ENCODE measurements around the gene CASZ1.

DNA sequence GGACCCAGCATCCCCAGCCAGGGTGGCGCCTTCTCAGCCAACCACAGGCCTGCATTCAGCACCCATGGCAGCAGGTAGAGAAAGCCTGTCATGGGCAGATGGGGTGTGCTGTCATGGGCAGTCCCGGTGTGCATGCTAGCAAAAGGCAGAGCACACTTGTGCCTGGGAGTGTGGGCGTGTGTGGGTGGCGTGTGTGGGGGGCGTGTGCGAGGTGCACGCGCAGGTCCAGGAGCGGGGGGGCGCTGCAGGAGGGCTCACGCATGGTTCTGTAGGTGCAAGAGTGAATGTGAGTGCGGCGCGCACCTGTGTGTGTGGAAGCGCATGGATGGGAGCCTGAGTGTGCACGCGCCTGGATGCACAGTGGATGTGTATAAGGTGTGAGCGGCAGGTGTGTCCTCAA is 137.2 kb downstream of the CASZ1 start:
- TF ChIP-seq, protein P1, sequence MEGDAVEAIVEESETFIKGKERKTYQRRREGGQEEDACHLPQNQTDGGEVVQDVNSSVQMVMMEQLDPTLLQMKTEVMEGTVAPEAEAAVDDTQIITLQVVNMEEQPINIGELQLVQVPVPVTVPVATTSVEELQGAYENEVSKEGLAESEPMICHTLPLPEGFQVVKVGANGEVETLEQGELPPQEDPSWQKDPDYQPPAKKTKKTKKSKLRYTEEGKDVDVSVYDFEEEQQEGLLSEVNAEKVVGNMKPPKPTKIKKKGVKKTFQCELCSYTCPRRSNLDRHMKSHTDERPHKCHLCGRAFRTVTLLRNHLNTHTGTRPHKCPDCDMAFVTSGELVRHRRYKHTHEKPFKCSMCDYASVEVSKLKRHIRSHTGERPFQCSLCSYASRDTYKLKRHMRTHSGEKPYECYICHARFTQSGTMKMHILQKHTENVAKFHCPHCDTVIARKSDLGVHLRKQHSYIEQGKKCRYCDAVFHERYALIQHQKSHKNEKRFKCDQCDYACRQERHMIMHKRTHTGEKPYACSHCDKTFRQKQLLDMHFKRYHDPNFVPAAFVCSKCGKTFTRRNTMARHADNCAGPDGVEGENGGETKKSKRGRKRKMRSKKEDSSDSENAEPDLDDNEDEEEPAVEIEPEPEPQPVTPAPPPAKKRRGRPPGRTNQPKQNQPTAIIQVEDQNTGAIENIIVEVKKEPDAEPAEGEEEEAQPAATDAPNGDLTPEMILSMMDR (IDR thresholded peaks at IDR 0.05) = no peak
- TF ChIP-seq POLR2AphosphoS5 (IDR thresholded peaks at IDR 0.05) = no peak
